Measurements from ENCODE around the gene ANGEL1.

ANGEL1 gene

DNA sequence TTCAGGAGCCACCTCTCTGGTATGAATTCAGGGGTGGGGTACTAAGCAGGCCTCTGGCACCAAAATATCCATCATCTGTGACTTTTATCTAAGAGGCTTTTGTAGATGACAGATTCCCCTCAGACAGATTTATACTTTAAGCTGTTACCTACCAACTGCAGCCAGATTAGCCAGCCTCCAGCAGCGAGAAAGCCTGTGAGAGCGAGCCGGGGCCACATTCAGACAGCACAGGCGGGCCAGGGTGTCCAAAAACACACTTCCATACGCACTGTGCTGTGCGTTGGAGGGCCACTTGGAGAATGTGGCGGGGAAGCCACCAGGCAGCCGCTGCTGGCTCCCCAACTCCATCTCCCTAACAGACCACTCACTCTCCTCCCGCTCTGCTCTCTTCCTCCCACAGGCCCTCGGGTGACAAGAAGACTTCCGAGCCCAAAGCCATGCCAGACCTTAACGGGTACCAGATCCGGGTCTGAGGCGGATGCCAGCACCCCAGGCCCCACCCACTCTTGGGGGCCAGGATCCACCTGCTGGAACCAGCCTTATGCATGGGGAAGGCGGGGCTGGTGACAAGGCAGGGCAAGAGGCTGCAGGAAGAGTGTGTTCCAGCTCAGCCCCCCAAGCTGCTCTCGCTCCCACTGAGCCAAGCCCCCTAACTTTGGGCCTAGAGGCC is 34.0 kb downstream of the ANGEL1 start:
- DNase-seq = no peak

DNA sequence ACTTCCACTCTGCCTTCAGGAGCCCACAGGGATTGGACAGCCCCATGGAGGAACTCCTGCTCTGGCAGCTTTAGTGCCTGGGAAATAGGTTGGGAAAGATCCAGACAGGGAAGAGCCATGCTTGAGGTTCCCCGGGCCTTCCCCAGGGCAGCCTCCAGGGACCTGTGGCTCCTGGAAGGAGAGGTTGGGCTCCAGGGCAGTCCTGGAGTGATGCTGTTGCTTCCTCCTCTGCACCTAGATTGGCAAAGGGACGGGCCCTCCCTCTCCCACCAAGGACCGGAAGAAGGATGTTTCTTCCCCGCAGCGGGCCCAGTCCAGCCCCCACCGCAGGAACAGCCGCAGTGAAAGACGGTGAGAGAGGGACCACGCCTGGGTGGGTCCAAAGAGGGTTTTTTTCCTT is 35.0 kb downstream of the ANGEL1 start:
- DNase-seq = no peak

DNA sequence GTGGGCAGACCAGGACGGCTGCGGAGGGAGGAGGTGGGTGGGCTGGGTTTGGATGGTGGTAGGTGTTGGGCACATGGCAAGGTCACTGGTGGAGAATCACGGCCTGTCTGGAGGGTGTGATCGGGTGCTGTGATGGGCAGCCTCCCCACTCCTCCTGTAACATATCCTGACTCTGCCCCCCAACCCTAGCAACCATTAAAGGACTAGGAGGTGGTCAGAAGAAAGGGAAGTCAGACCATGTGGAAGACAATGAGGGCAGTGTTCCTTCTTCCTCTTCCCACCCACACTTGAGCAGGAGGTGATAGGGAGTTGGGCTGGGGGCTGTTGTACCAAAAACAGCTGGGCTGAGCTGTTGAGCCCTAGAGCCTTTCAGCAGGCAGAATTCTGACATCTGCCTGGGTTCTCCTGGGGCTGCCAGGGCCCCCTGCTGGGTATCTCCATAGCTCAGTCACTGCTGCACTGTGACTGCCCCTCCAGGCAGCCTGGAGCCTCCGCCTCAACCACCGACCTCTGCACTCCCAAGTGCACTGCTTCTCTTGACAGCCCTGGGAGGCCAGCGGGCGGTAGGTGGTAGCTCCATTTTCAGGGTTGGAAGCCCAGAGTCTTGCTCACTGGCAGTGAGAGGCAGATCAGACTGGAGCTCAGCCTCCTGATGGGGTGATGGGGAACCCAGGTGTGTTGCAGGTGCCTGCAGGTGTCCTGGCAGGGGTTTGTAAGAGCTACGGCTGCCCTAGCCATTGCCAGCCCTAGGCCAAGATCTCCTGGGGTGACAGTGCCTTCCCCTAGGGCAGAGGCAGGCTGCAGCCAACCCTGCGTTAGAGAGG is 36.0 kb downstream of the ANGEL1 start:
- DNase-seq = no peak

DNA sequence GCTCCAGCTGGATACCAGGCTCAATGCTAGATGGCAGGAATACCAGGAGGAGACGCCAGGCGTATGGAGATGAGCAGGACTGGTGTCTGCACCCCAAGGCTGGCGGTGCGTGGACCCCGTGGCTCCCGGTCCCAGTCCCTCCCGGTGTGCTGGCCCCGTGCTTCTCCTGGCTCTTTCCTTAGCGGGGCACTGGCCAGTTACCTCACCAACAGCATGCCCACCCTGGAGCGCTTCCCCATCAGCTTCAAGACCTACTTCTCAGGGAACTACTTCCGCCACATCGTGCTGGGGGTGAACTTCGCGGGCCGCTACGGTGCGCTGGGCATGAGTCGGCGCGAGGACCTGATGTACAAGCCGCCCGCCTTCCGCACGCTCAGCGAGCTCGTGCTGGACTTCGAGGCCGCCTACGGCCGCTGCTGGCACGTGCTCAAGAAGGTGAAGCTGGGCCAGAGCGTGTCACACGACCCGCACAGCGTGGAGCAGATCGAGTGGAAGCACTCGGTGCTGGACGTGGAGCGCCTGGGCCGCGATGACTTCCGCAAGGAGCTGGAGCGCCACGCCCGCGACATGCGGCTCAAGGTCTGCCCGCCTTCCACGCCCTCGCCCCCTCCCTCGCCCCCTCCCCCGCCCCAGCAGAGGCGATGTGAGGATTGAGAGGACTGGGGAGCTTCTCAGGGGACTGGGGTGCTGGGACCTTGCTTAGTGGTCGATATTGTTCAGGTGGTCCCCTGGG is 36.8 kb downstream of the ANGEL1 start:
- DNase-seq = no peak

DNA sequence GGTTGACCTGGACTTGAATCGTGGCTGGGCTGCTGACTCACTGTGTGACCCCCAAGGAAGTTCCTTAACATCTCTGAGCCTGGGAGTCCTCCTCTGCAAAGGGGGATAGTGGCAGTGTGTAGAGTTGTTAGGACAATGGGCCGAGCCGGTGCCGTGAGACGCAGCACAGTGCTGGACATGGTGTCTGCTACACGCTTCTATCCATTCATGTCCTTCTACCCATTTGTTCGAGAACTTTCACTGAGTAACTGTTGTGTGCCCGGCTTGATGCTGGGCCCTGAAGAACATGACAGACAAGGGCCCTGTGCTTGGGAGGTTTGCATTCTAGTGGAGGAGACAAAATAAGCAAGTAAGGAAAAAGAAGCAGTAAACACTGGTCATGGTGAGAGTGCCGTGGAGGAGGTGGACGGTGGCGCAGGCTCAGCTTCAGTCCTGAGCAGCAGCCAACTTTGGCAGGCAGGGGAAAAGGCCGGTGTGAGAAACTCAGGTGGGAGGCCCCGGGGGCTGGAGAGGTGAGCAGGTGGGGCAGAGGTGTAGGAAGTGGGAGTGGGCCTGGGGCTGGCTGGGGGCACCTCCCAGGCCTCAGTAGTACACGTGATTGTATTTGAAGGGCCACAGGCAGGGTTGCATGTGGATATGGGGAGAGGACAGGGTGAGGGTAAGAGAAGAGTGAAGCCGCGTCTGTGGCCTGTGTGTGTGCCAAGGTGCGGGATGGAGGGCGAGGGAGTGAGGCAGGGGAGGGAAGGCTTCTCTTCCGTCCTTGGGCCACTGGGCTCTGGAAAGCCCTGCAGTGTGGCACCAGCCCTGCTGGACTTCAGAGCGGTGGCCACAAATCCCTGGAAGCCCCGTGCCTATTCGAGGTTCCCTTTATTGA is 37.6 kb downstream of the ANGEL1 start:
- DNase-seq = no peak

DNA sequence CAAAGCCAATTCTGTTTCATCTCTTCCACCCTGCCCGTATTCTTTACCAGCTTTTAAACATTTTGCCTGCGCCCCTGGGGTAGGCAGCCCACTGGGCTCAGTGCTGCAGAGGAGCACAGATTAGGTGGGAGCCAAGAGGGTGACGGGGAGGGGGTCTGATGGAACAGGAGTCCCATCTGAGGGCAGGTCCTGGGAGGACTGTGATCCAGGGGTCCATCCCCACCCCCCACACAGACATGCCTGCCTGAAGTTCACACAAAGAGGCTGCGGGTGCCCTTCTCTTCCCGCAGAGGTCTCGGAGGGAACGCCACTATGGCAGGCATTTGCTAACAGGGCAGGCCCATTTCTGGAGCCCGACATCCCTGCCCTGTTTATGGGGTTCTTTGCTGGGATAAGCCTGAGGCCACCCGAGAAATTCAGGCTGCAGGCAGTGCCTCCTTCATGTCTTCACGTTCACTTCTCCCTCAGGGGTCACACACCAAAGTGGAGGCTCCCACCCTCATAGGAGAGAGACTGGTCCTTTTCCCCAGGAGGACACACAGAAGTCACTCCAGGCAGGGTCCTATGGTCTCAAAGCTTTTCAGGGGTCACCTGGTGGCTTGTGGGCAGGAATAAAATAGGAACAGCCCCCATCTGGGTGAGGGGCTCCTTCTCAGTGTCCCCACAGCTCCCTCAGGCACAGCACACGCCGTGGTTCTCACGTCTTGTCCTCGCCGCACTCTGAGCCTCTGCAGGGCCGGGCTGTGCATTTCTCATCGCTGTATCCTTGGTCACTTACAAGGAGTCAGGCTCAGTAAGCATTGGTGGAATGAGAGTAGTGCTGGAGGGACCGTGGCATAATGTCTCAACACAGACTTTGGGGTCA is 38.5 kb downstream of the ANGEL1 start:
- DNase-seq = no peak

DNA sequence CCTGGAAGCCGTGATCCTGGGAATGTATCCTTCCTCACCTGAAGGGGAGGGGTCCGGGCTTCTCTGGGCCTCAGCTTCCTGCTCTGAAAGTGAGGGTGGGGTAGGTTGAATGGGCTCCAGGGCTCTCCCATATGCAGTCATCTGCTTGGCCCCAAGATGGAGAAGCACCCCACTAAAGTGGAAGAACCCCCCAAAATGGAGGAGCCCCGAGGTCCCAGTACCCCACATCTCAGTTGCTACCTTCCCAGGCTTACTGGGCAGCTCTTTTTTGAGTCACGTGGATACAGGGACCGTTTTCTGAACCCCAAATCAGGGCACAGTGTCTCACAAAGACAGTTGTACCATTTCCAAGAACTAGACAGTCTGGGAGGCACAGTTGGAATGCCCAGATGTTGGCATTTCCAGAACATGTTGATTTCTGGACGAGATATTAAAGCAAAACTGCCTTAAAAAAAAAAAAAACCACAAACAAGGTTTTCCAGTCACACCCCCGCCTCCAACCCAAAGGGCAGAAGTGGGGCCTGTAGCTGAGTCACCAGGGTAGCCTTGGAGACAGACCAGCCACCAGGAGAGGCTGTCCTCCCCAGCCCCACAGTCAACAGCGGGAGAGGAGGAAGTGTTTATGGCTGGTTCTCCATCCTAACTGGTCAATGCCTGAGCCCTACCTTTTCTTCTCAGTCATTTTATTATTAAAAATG is 39.3 kb downstream of the ANGEL1 start:
- DNase-seq = no peak

DNA sequence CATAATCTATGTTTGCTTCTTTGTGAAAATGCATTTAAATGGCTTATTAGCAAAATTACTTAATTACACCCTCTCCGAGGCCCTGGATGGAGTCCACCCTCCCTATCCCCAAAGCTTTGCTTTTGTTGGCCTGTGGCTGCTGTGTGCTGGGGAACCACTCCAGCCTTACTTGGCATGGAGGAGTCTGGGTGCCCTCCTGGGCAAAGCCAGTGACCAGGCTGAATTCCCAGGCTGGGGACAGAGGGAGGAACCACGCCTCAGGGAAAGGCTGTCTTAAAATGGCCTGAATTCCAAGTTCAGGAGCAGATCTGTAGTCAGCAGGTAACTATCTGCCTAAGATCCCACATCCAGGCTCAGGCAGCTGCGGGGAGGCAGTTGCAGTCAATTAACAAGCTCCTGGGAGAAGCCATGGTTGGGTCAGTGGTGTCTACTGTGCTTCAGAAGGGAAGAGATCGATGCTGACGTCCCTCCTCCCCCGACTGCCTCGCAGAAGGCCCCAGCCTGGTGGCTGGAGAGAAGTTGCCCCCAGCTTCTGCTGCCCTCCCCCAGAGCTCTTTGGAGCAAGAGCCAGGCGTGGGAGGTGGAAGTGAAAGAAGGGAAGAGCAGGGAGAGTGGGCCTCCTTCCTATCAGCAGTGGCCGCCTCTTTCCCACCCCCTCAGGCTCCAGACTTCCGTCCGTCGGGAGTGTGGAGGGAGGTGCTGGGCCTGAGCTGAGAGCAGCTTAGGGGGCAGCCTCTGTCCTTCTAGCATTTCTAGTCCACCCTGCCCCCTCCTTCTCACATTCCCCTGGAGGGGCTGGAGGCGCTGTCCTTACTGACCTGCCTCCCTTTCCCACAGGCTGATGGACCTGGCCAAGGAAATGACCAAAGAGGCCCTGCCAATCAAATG is 40.1 kb downstream of the ANGEL1 start:
- no peak for DNase-seq

DNA sequence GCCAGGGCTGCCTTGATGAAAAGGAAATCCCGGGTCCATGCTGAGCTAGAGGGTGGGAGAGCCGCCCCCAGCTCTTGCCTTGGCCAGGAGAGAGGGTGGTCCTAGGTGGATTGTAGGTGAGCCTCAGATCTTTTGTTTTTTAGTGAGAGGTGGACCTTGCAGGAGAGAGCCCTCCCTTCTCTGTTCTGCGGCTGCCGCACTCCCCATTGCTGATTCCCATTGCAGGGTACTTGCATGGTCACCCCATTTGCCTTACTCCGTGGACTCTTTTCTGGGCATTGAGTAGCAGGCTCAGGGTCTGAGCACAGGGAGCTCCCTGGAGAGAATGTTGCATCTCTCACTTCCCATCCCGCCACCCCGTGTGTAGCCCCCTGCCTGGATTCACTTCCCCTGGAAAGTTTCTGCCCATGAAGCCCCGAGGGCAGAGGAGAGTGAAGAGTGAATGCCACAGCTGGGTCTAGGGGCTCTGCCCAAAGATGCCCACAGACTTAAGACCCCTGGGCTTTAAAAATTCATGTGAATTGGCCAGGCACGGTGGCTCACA is 41.2 kb downstream of the ANGEL1 start:
- DNase-seq = no peak

DNA sequence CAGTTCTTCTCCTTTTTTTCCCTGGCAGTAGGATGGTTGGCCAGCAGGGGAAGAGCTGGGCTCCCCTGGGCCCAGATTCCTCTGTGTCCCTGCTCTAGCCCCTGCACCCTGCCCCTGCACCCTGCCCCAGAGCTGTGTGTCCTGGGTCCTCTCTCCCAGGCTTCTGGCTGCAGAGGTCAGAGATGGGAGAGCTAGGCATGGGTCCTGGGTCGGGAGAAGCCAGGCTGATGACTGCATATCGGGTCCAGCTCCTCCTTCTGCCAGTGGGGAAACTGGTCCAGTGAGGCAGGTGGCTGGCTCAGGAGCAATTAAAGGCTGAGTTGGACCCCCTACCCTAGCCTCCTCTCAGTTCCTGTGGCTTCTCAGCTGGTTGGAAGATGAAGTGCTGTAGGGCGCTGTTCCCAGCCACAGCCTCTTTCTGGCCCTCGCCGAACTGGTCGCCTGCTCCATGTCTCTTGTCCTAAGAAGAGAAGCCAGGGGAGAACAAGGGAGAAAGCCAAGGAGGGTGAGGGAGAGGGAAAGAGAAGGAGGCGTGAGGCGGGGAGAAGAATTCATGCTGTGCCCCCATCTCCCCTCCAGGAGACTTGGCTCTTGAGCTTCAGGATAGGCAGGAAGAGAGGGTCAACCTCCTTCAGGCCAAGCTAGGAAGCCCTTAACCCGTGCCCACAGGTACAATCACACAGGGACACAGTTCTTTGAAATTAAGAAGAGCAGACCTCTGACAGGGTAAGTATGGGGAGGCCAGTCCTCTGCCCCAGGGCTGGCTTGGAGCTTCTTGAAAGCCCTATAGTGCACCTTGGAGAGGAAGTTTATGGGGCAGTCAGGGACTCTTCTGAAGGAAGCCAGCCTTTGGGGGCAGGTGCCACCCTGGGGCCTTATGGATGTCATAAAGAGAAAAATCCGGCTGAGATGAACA is 41.9 kb downstream of the ANGEL1 start:
- no peak for DNase-seq

DNA sequence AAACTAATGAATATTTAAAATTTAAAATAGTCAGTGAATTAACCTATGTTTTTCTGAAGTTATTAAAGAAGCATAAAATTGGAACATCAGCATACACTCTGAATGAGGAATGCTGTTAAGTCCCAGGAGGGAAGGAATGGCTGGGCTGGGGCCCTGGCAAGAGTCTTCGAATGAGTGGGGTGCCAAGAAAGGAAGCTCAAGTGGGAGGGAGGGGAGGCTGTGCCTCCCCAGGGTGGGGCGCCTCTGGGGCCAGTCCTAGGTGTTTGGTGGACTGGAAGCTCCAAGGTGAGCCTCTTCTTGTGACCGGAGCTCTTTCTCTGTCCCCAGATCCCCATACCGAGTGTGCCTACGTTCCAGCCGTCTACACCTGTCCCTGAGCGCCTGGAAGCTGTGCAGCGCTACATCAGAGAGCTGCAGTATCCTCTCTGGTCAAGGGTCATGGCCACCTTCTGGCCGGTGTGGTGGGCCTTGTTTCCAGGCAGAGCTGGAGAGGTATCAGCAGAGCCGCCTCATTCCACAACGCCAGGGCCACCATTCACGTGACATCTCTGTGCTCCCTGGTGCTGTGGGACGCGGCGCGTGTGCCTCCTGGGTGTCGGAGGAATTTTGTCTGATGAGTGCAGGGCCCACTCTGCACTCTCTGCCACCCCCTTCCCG is 42.9 kb downstream of the ANGEL1 start:
- DNase-seq = no peak

DNA sequence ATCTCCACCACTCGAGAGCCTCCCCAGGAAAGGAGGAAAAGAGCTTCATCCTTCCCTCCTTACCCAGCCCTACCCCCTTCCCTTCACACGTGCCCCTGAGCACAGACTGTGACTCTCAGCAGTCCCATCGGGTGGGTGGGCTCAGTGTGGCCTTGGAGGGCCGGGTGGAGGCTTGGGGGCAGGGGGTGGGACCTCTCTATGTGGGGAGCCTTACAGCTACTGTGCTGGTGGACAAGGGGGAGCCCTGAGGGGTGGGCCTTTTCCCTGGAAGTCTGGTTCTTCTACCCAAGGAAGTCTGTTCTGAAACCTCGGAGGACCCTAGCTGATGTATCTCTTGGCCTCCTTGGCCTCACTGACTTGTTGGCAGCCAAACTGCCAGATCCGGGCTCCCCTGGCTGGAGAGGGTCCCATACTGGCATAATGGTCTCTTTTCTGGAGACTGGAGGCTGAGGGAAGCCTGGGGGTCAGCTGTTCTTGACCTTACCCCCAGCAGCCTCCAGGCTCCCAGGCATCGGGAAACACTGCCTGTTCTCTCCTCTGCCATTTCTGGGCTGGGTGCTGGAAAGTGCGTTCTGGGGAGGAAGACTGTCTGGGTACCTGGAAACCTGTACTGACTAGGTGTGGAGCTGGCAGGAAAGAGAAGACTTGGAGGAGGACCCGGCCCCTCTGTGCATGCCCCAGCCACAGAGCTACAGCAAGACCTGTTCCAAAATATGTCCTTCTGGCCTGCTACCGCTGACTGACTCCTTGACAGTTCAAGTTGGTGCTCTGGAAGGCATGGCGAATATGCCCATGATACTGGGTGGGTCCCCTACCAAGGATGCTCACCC is 43.8 kb downstream of the ANGEL1 start:
- DNase-seq = no peak

DNA sequence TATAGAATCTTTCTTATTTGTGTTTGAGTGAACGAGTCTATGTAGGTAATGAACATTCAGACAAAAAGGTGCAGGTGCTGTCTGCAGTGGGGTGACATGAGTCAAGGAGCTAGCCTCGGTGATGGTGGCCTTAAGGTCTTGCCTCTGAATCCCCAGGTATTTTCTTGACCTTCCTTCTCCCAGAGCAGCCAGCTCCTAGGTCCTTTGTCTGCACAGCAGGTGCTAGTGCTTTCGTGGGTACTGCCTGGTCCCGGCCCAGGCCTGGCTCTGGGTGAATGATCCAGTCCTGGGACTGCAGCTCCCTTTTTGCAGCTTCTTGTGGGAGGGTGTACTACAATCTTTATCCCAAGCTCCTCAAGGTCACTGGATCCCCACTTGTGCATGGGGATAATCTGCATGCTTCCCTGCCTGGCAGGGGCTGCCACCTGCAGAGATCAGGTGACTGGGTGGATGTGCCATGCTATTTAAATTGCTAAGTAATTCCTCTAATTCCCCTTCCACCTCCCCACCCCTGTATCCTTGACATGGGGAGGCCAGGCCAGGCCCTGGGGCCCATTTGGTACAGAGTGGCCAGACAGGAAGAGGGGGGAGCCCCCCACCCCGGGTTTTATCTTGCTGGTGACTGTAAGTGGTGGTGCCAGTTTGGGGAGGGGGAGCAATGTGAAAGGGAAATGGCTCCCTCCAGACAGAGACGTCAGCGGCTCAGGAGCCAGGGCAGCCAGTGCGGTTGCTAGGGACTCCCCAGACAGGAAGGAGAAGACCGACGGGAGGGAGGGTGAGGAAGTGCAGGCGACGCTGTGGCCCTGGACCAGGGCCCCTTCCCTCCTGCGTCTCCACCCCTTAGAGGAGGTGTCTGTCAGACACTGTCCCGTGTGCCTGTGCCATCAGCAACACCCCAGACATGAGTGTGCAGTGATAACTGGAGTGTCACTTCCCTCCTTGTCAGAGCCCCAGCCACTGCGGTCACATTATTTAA is 44.7 kb downstream of the ANGEL1 start:
- no peak for DNase-seq

DNA sequence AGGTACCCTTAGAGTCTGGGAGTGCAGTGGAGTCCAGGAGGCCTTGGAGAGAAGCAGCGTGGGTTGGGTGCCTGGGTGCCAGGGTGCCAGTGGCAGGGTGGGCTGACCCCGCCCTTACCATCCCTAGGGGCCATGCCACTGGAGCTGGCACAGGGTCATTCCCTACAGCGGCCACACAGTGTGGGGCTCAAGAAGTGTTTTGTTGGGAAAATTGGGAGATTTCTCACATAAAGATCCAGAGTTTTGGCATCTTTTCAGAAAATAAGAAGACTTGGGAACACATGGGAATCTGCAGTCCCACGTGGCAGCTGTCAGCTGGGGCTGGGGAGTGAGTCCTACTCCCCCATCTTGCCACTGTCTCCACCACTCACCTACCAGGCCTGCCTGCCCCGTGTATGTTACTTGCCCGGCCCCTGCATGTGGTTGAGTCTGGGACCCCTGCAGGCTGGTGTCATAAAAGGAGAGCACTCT is 47.2 kb downstream of the ANGEL1 start:
- no peak for DNase-seq

DNA sequence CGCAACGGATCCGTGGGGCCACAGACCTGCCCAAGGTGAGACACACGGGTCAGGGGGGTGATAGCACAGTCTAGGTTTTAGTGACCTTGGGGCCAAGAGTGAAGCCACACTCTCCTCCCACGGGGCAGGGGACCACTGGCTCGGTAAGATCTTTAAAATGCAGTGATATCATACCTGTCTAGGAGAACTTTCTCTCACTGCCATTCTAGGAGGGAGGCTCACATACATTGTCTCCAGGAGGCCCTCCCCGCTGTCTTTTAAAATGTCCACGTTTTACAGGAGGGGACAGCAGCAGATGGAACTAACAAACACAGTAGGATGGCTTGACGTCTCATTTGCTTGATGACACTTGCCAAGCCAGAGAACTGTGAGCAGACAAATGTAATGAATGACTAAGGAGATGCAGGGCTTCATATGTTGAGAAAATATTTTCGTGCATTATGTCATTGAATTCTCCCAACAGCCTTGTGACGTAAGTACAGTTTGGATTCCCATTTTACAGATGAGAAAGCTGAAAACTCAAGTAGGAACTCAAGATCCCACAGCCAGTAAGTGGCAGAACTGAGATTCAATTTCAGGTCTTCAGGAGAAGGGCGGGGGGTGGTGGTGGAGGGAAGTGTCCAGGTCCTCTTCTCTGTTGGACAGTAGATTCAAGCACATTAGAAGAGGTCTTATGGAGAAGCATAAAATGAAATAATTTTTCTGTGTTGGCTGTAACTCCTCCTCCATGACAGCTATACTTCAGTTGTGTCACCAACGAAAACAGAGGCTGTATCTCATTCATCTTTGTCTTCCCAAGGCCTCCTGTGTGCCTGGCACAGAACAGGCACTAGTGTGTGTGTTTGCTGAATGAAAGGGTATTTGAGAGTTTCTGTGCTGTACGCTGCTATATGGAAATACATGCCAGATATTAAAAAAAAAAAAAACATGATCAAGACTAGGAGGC is 49.3 kb downstream of the ANGEL1 start:
- DNase-seq = no peak

All from NCI-H1092 treated with DMSO at 0.1 percent for 48 hours (cell line).